Activated CD4-positive, alpha-beta T cell treated with anti-CD3 and anti-CD28 coated beads, Interleukin-2, amount 10 ng/mL, durations not matched to agents 7 days and 5 days (primary cell): ENCODE results near the gene TP73. TPM values are rescaled to one million over a fixed set of nuclear protein-coding genes. Genes with fewer than 3 reads are reported as not detected.

Experiments used
- CTCF ChIA-PET: fragments of 350-600 bp; sonication (Branson Sonifier 250); formaldehyde crosslinking; loops from one replicate; lab custom pipeline; 2021; ENCODE audit warnings: antibody characterized with exemption; lab: Charles Lee
- POLR2A ChIA-PET: fragments of 350-600 bp; sonication (Branson Sonifier 250); formaldehyde crosslinking; loops from one replicate; lab custom pipeline; 2021; ENCODE audit warnings: antibody characterized with exemption; lab: Charles Lee
- DNase-seq: peaks from one replicate; pipeline ENCODE4 v3.0.0-alpha.2; 2020
- H3K27ac Mint-ChIP-seq: one replicate; pipeline ENCODE4 v1.8.0; 2021; ENCODE audit warnings: mild to moderate bottlenecking, moderate library complexity, mixed read lengths
- H3K27me3 Mint-ChIP-seq: one replicate; pipeline ENCODE4 v1.8.0; 2021; ENCODE audit warnings: mixed read lengths
- H3K36me3 Mint-ChIP-seq: one replicate; pipeline ENCODE4 v1.8.0; 2021; ENCODE audit warnings: low read depth, mixed read lengths
- H3K4me1 Mint-ChIP-seq: one replicate; pipeline ENCODE4 v1.8.0; 2021; ENCODE audit warnings: mixed read lengths
- H3K4me3 Mint-ChIP-seq: one replicate; pipeline ENCODE4 v1.8.0; 2021; ENCODE audit warnings: mild to moderate bottlenecking, moderate library complexity, mixed read lengths
- H3K9me3 Mint-ChIP-seq: one replicate; pipeline ENCODE4 v1.8.0; 2021; ENCODE audit warnings: mixed read lengths
- total RNA-seq, 2 experiments: library from RNA; stranded (reverse); gene quantifications; one replicate each; pipeline ENCODE4 v1.2.3, GENCODE V29; 2021

The TP73 gene
- total RNA-seq, 2 experiments from 2014 or later: 2.0 to 2.5 TPM

DNA sequence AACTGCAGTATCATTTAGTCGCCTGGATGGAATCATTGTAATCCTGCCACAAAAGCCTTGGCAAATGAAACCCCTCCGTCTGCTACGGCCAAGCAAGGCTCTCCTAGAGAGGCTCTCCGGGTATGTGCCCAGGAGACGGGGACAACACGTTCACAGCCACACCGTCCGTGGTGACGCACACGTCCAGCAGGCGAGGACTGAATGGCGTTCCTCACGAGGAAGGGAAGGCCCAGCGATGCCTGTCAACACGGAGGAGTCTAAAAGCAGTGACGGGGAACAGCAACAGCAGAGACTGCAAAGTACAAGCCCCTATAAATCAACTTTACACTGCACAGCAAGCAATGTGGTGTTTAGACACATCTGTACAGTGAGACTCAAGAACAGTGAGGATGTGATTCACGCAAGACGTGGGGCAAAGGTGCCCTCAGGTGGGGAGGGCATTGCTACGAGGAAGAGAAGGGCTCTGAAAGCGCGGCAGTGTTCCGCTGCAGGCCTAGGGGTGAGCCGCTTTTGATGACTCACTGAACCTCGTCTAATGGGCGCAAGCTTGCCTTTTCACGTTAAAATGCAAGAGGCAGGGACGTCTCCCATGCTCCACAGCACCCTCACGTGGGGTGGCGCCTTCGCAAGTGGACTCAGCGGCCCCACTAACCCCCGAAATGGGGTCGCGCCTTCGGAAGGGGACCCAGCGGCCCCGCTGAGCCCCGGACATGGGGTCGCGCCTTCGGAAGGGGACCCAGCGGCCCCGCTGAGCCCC, 9.2 kb upstream of the TP73 start:
- no peaks in the 10 kb centered on the region for H3K27me3 Mint-ChIP-seq
- ChIA-PET POLR2A (no interaction called here), CTCF (no interaction called here)
- peaks cover 4% of the 10 kb centered on the region for H3K4me1 Mint-ChIP-seq
- peaks cover 11% of the 10 kb centered on the region for H3K36me3 Mint-ChIP-seq
- H3K27ac Mint-ChIP-seq: no peak overlapping the region
- no peaks in the 10 kb centered on the region for H3K9me3 Mint-ChIP-seq
- DNase-seq: no peak
- no peak overlapping the region for H3K4me3 Mint-ChIP-seq

DNA sequence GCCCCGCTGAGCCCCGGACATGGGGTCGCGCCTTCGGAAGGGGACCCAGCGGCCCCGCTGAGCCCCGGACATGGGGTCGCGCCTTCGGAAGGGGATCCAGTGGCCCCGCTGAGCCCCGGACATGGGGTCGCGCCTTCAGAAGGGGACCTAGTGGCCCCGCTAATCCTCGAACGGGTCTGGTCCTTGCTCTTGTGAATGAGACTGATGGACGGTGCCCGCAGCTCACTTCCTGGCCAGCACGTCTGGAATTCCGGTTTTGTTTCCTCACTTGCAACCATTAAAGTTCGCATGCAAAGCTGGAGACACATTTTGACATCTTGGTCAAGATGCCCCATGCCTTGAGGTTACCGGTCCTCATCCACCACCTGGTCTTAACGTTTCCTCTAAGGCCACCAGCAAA, 8.0 kb upstream of the TP73 start:
- H3K4me1 Mint-ChIP-seq: peaks cover 16% of the 10 kb centered on the region
- ChIA-PET POLR2A (no interaction called here), CTCF (no interaction called here)
- no peak overlapping the region for H3K27ac Mint-ChIP-seq
- no peak overlapping the region for H3K4me3 Mint-ChIP-seq
- no peaks in the 10 kb centered on the region for H3K27me3 Mint-ChIP-seq
- no peaks in the 10 kb centered on the region for H3K9me3 Mint-ChIP-seq
- H3K36me3 Mint-ChIP-seq: peaks cover 11% of the 10 kb centered on the region
- no peak for DNase-seq

DNA sequence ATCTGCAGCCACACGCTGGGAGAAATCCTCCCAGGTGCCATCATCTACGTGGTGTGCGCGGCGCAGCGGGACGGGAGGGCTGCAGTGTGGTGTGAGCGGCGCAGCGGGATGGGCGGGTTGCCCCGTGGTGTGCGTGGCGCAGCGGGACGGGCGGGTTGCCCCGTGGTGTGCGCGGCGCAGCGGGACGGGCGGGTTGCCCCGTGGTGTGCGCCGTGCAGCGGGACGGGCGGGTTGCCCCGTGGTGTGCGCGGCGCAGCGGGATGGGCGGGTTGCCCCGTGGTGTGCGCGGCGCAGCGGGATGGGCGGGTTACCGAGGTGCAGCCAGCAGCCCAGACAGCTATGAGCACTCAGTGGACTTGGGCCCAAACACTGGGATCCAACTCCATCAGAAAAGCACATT, 7.1 kb upstream of the TP73 start:
- Mint-ChIP-seq H3K36me3 (peaks cover 11% of the 10 kb centered on the region), H3K9me3 (no peaks in the 10 kb centered on the region), H3K27me3 (peaks cover 2% of the 10 kb centered on the region), H3K27ac (no peak overlapping the region), H3K4me3 (no peak overlapping the region), H3K4me1 (peaks cover 19% of the 10 kb centered on the region)
- no peak for DNase-seq
- CTCF ChIA-PET: no interaction called here
- POLR2A ChIA-PET: no interaction called here

DNA sequence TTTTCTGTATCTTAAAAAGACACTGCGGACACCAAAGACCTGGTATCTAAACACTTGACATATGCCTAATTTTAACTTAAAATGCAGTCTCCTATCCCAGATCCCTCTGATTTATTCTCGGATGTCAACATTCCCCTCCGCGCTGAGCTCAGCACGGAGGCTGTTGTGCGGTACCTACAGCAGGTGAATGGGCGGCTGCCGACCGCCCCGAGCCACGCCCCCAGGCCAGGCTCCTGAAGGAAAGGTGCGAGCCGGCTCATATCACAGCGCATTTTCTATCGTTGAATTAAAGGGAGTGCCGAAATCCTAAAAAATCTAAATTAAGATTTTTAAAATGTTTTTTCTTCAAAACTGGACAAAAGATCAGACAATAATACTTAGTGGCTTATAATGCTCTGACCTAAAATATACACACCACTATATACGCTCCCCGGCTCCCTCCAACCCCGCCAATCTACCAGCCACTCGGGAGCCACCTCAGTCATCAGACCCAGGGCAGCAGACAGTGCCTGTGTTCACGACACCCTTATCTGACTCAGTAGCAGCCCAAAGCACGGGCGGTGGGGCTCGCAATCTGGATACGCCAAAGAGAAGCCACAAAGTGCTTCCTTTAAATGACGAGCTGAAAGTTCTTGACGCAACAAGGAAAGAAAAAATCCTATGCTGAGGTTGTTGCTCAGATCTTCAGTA, 6.5 kb upstream of the TP73 start:
- H3K36me3 Mint-ChIP-seq: peaks cover 11% of the 10 kb centered on the region
- H3K4me1 Mint-ChIP-seq: peaks cover 20% of the 10 kb centered on the region
- peaks cover 5% of the 10 kb centered on the region for H3K27me3 Mint-ChIP-seq
- ChIA-PET CTCF (no interaction called here), POLR2A (no interaction called here)
- H3K9me3 Mint-ChIP-seq: no peaks in the 10 kb centered on the region
- DNase-seq: no peak
- no peak overlapping the region for H3K4me3 Mint-ChIP-seq
- H3K27ac Mint-ChIP-seq: no peak overlapping the region

DNA sequence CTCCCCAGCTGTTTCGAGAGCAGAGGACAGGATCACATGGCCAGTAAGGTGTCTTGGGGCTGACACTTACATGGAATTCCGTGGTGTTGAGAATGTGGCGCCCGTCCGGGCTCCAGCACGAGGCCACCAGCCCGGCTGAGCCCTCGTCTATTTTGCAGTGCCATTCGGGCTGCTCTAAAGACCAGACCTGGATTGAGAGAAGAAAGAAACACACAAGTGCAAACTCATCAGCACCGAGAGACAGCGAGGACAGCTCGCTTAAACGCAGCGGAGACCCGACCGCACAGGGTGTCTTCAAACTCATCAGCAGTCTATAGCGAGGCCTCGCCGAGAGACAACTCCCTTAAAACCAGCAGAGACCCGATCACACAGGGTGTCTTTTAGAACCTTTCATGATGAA, 5.7 kb upstream of the TP73 start:
- no peak overlapping the region for H3K4me3 Mint-ChIP-seq
- ChIA-PET CTCF (no interaction called here), POLR2A (no interaction called here)
- H3K36me3 Mint-ChIP-seq: peaks cover 11% of the 10 kb centered on the region
- H3K27me3 Mint-ChIP-seq: peaks cover 11% of the 10 kb centered on the region
- H3K9me3 Mint-ChIP-seq: no peaks in the 10 kb centered on the region
- no peak for DNase-seq
- H3K4me1 Mint-ChIP-seq: peaks cover 22% of the 10 kb centered on the region
- no peak overlapping the region for H3K27ac Mint-ChIP-seq

DNA sequence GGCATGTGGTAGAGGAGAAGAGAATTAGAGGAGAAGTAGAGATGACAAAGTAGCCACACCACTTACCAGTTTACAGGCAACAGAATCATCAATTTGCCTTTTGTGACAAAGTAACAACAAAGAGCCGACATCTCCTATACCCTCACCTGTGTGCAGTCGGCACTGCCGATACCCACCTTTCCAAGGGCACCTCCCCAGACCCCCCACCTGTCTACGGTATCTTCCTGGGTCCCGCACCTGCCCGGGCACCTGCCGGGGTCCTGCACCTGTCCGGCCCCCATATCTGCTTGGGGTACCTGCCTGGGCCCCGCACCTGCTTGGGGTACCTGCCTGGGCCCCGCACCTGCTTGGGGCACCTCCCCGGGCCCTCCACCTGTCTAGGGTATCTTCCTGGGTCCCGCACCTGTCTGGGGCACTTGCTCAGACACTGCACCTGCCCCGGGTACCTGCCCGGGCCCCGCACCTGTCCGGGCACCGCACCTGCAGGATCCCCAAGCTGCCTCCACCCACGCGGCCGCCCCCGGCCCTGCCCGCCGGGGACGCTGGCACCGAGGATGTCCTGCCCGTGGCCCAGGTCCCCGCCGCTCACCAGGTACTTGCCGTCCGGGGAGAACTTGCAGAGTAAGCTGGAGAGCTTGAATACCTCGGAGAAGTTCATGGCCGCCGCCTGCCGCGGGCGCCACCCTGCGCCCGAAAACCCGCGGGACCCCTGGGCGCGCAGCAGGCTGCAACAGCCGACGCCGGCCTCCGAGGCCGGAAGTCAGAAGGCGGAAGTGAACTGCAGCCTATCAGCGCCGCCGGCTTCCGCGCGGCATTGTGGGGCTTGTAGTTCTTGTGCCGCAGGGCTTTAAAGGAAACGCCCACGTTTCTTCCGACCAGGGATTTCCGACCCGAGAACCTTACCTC, 2.7 kb upstream of the TP73 start, which contains the start of gene WRAP73:
Gene WRAP73 (minus strand): TSS at position 762 of the 906 bp plus-strand sequence. CDS start 104 bp downstream, at position 658.
- peak within 1 kb of the TSS; percentile 80 for H3K4me3 Mint-ChIP-seq
- peak; percentile 92 for DNase-seq
- ChIA-PET CTCF (interaction anchor here (1.0 to 1.2 kb wide), 2 partner anchors 74 to 159 kb away, joined by 4 read pairs; no protein-coding TSS in a partner anchor), POLR2A (no interaction called here)
- peaks cover 27% of the 10 kb centered on the region for H3K27me3 Mint-ChIP-seq
- peak within 1 kb of the TSS; percentile 75 for H3K27ac Mint-ChIP-seq
- H3K9me3 Mint-ChIP-seq: no peaks in the 10 kb centered on the region
- peaks cover 8% of the 10 kb centered on the region for H3K36me3 Mint-ChIP-seq
- peaks cover 22% of the 10 kb centered on the region for H3K4me1 Mint-ChIP-seq

DNA sequence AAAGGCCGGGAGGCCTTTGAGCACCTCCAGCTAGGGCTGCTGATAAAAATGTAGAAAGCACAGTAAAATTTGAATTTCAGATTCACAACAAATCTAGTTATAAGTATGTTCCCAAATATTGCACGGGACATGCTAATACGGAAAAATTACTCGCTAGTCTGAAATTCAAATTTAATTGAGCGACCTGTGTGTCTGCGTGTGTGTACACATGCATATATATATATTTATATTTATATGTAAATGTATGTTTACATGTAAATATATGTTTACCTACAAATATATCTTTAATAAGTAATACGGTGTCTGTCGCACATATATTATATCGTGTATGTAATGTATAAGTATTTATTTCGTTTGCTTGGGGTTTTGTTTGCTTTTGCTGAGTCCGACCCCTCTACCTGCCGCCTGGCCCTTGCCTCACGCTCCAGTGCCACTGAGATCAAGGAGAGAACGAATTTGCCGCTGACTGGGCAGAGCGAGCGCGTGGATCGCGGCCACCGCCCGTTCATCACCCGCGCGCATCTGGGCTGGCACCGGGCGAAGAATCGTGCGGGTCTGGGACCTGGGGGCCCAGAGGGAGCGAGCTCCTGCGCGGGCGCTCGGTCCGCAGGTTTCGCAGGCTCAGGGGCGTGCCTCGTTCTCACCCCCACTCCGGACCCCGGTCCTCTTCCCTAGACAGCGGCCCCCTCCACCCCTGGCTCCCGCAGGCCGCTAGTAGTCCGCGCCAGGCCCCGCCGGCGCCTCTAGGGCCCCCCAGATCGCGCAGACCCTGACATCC, 1.9 kb upstream of the TP73 start:
- CTCF ChIA-PET: interaction anchor here (1.0 kb wide), 1 partner anchor 160 kb away, joined by 4 read pairs; no protein-coding TSS in a partner anchor
- peak overlapping the region; percentile 80 for H3K4me3 Mint-ChIP-seq
- H3K4me1 Mint-ChIP-seq: peaks cover 22% of the 10 kb centered on the region
- peaks cover 3% of the 10 kb centered on the region for H3K36me3 Mint-ChIP-seq
- POLR2A ChIA-PET: no interaction called here
- no peak for DNase-seq
- peaks cover 36% of the 10 kb centered on the region for H3K27me3 Mint-ChIP-seq
- peak overlapping the region; percentile 46 for H3K27ac Mint-ChIP-seq
- H3K9me3 Mint-ChIP-seq: no peaks in the 10 kb centered on the region

DNA sequence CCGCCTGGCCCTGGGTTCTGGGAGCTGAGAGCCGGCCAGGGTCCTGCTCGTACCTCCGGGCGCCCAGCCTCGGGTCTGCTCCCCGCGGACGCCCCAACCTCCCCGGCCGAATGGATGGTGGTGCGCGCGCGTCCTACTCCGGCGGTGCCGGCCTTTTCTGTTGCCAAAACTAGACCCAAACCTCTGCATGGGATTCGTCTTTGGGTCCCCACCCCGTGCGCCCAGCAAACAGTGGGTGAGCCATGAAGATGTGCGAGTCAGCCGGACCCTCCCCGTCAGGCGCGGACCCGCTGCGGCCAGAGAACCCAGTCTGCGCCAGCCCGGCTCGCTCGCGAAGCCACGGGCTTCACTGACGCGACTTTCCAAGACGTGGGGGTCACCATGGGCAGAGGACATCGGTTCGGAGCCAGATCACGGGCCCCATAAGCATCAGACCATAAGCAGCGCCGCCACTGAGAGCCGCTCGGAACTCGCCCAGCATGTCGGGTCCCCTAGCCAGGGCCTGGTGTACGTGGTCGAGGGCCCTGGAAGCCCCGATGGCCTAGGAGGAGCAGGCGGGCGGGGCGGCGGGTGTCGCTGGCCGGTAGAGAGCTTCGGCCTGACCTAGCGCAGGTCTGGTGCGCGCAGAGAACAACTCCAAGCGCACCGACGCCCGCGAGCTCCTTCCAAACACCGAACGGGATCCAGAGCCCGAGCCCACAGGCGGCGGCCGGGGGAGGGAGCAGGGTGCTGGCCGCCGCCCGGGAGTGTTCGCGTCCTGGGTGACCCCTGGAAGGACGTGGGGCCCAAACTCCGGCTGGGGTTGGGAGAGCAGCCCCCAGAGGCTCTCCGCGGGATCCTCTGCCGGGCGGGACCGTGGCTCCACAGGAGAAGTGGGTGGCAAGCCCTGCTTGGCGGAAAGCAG, 1.0 kb upstream of the TP73 start:
- Mint-ChIP-seq H3K4me3 (no peak overlapping the region), H3K36me3 (no peaks in the 10 kb centered on the region), H3K4me1 (peaks cover 22% of the 10 kb centered on the region), H3K9me3 (no peaks in the 10 kb centered on the region), H3K27ac (no peak overlapping the region), H3K27me3 (peaks cover 41% of the 10 kb centered on the region)
- ChIA-PET POLR2A (no interaction called here), CTCF (no interaction called here)
- no peak for DNase-seq

DNA sequence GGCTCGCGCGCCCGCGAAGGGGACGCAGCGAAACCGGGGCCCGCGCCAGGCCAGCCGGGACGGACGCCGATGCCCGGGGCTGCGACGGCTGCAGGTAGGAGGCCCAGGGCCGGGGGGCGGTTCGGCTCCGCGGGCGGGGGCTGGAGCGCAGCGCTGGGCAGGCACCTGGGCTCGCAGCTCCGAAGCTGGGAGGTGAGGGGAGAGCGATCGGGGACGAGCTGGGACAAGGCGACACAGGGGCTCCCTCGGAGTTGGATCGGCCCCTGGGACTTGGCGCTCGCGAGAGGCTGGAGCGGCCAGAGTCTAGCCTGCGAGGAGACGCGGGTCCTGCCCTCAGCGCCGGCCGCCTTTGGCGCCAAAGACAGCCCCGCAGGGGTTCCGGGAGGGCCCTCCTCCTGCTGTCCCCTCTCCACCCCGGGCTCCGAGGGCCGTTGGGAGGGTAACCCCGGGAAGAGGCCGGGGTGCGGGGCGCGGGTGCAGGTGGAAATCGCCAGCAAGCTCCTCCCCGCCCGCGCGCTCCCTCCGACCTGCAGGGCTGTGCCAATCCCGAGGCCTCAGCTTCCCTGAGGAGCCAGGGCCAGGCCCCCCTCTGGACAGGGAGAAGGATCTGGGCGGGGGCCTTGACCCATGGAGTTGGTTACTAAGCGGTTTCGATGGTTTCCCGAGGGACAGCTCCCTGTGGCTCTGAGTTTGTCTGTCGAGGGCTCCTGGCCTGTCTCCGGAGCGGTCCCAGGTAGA, 401 bp downstream of the TP73 start:
- CTCF ChIA-PET: no interaction called here
- POLR2A ChIA-PET: no interaction called here
- Mint-ChIP-seq H3K27ac (no peak overlapping the region), H3K4me3 (peak overlapping the region; percentile 34), H3K9me3 (no peaks in the 10 kb centered on the region), H3K36me3 (no peaks in the 10 kb centered on the region), H3K4me1 (peaks cover 22% of the 10 kb centered on the region), H3K27me3 (peaks cover 48% of the 10 kb centered on the region)
- no peak for DNase-seq

DNA sequence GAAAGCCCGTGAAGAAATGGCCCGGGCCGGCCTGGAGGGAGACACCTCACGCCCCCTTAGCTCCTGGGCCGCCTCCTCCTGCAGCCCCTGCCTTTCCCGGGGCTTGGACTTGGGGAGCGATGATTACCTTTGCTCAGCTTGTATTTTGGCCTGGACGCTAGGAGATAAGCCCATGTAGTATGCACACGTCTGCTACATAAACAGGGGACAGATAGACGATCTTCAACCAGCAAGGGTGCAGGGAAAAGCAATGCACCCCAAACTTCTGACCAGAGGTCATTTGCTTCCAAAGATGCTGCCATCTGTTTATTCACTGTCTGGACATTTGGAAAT, 936 bp downstream of the TP73 start:
- Mint-ChIP-seq H3K4me1 (peaks cover 17% of the 10 kb centered on the region), H3K9me3 (no peaks in the 10 kb centered on the region), H3K27ac (no peak overlapping the region), H3K27me3 (peaks cover 51% of the 10 kb centered on the region), H3K4me3 (peak overlapping the region; percentile 6), H3K36me3 (no peaks in the 10 kb centered on the region)
- ChIA-PET POLR2A (no interaction called here), CTCF (no interaction called here)
- no peak for DNase-seq

DNA sequence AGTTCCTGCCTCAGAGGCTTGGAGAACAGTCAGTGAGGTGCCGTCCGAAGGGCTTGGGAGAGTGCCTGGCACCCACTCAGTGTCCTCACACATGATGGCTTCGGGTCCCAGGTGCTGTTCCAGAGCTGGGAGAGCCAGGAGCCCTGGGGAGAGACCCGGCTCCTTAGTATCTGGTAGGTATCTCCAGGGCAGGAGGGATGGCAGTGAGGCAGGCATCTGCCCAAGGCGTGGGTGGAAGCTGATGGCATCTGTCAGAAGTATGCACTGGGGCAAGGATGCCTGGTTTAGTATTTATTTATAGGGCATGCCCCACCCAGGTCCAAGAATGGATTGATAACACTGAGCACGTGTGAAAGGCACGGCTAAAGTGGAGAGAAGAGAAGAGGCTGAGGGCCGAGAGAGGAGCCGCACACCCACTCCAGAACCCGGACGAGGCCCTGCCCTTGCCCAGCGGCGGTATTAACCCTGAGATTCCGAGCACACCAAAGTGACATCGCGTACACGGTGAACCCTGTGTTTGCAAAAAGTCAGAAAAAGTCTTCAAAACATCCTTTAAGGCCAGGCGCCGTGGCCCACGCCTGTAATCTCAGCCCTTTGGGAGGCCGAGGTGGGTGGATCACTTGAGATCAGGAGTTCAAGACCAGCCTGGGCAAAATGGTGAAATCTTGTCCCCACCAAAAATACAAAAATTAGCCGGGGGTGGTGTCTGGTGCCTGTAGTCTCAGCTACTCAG, 2.4 kb downstream of the TP73 start:
- H3K4me1 Mint-ChIP-seq: peaks cover 7% of the 10 kb centered on the region

More for the DNA sequence above, 2.4 kb downstream of the TP73 start:
- ChIA-PET CTCF (no interaction called here), POLR2A (no interaction called here)
- Mint-ChIP-seq H3K27me3 (peaks cover 55% of the 10 kb centered on the region), H3K27ac (no peak overlapping the region), H3K9me3 (no peaks in the 10 kb centered on the region), H3K4me3 (no peak overlapping the region), H3K36me3 (no peaks in the 10 kb centered on the region)
- no peak for DNase-seq
